GM19025 (cell line): ENCODE data around the gene SLC1A3.

Source experiments
- ATAC-seq: cut with Tn5 transposase; IDR thresholded peaks from one replicate; pipeline ENCODE4 v1.9.1; 2021; ENCODE audit warnings: mild to moderate bottlenecking, low read depth, moderate library complexity; ENCODE audit not compliant: unreplicated experiment

Gene SLC1A3

GRCh38 chr5:36710039-36710438 lies 103.6 kb downstream of the SLC1A3 start:
- no peak for ATAC-seq

- no peak for ATAC-seq
These were observed 106.3 kb downstream of the SLC1A3 start for GRCh38 chr5:36712706-36713105.

- no peak for ATAC-seq
These were observed 107.1 kb downstream of the SLC1A3 start for GRCh38 chr5:36713541-36713940.

DNA sequence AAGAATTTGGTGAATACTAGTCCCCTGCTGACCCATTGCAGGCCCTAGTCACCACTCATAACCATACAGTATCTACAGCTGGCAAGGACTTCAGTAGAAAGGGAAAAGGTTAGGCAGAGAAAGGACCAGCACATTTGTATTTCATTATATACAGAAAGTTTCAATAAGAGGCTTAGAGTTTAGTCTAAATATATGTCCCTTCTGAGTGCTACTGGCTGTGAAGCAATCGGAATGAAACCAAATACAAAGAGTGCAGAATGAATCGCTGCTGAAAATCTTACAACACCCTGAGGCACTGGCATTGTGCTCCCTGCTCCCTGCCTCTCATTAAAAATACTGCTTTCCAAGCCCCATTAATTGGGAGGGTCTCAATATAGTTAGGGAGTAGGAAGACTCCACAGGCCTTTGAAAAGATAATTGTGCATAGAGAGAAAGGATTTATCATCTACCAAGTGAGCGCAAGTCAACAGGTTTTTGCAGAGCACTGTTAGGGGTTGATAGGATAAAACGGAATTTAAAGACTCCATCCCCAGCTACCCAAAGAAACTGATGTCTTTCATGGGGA lies 110.8 kb downstream of the SLC1A3 start:
- ATAC-seq, result no peak

GRCh38 chr5:36719282-36719681 lies 112.9 kb downstream of the SLC1A3 start:
- ATAC-seq, result no peak

DNA sequence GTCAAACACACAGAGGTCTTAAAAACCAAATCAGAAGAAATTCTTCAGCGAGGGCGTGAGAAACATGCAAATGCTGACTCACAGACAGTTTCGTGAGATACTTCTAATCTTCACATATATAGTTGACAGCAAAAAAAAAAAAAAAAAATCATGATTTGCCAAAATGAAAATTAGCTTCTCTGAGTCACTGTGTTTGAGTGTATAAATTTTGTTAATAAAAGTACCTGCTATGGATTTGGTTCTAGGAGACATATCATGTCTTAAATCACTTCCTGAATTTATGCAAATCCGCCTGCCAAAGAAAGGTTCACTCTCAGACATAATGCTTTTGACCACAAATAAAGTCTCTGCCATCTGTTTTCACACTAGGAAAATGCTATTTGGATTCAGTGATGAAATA lies 114.3 kb downstream of the SLC1A3 start:
- ATAC-seq, result no peak

GRCh38 chr5:36721664-36722235 lies 115.3 kb downstream of the SLC1A3 start:
- ATAC-seq, result no peak

DNA sequence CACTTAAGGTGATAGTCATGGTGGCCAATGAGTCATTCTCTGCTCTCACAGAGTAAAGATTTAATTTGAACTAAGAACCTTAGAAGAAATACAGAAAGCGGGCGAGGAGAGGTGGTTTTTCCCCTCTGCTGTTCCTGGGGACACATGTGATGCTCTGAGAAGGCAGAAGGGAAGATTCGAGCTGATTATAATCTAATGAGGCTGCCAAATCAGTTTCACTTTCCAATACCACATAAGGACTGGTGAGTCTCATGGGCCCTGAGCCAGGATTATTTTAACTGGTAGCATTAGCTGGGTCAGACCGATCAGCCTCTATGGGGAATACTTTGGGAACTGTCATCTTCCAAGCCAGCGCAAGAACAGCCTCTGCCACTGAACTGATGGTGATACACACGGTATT lies 116.5 kb downstream of the SLC1A3 start:
- ATAC-seq, result peak; percentile 24

DNA sequence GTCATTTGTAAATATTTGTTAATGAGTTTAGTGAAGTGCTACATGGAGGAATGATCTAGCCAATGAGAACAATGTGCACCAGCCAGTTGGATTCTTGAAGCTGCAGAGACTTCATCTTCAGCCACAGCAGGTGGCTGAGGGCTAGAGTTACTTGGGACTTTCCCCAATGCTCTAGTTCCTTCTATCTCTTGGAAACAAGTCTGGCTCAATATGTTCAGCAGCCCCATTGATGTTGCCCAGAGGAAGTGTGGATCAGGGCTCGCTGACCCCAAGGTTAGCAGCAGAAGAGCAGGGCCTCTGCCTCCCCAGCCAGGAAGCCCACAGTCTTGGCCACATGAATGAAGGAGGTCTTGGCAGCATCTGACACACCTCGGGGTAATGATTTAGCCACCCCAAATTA lies 117.5 kb downstream of the SLC1A3 start:
- peak; percentile 39 for ATAC-seq

DNA sequence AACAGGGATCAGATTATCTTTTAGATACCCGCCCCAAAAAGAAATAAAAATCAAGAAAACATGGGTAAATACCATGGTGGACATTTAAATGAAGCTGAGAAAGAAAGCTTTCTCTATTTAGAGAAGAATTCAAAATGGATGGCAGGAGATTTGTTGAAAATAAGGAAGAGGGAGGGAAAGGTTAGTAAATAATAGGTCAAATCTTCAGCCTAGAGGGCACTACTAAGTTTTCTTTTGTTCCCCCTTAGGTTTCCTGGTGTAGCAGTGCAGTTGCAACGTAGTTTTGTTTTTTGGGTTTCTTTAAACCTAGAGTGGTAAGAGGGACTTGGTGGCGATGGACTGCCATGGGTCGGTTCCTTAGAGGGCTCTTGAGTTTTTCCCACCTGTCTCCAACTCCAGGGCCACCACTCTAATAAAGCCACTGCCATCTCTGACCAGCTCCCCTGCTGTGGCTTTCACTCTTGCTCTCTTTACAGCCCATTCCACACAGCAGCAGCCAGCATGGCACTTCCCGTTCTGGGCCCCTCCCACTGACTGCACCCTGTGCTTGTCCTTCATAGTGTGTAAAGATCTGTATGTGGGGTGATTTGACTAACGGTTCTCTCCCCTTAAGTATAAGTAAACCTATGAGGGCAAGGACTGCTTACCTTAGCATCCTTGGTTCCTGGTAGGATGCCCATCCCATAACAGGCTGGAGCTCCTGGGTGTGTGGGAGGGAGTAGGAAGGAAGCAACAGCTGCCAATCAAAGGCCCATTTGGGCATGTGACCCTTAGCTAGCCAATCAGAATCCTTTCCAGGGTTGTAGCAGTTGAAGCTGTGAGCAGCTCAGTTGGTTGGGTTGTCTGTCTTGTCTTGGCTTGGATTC lies 118.3 kb downstream of the SLC1A3 start:
- ATAC-seq, result peak; percentile 69

- no peak for ATAC-seq
These were observed 119.9 kb downstream of the SLC1A3 start for GRCh38 chr5:36726317-36726716.

DNA sequence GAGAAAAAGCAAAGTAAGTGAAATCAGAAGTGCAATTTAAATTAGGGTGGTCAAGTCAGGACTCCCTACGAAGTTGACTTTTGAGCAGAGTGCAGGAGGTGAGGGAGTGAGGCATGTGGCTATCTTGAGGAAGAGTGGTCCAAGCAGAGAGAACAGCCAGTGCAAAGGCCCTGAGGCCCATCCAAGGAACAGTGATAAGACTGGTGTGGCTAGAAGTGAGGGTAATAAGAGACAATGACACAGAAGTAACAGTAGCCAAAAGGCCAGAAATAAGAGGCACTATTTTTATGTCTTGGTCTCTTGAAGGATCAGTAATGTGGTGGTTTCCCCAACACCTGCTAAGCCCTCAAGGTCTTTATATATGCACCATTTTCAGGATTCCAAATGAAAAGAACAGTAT lies 120.4 kb downstream of the SLC1A3 start:
- no peak for ATAC-seq

- no peak for ATAC-seq
These were observed 122.5 kb downstream of the SLC1A3 start for GRCh38 chr5:36728697-36729543.

DNA sequence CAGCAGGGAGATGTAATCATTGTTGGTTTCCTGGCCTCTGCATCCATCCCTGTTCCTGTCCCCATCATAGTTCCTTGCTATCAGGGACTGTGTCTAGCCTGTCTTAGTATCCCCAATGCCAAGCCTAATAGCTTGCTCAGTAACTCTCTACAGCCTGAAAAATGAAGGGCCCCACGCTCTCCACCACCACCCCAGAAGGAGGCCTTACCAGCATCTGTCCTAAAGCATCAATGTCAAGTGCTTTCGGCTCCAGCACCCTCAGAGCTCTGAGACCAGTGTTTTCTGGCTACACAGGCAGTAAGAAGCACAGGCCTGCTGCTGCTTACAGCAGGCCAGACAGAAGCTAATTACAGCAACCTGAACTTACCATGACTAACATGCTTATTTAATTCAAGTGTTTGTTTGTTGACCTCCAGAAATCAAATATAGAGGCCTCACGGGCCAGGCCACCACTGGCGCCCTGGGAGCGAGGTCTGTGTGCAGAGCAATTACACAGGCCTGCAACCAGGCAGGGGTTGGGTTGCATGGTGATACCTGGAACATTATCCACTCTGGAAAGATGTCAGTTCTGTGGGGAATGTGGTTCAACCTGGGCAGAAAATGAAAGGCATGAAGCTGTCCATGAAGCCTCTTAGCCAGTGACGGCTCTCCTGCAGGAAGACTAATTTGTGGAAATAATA lies 124.3 kb downstream of the SLC1A3 start:
- no peak for ATAC-seq

DNA sequence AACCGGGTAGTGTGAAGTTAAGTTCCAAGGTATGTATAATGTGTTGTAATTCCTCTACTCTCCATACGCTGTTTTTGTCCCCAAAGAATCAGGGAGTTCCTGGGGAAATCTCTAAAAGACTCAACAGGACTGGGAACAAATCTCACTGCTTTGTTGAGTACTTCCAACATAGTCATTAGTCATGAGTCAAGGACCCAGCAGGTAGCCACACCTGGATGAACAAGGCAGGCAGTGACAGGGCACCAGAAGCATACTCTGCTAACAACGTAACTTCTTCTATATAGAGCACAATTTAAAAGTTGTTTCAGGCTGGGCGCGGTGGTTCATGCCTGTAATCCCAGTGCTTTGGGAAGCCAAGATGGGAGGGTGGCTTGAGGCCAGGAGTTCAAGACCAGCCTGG lies 126.8 kb downstream of the SLC1A3 start:
- ATAC-seq, result no peak

- ATAC-seq, result no peak
These were observed 128.0 kb downstream of the SLC1A3 start for GRCh38 chr5:36734422-36734821.

- no peak for ATAC-seq
These were observed 129.5 kb downstream of the SLC1A3 start for GRCh38 chr5:36735891-36736290.
